Activated CD4-positive, alpha-beta T cell treated with anti-CD3 and anti-CD28 coated beads, Interleukin-2, Interleukin-6, amounts not matched to agents 100 ng/mL and 50 ng/mL, durations not matched to agents 16 hours and 8 hours (primary cell): Measurements from ENCODE around the gene TRIM24.

Experiments used
- DNase-seq: peaks from one replicate; pipeline ENCODE4 v3.0.0-alpha.2; 2020

The TRIM24 gene

DNA sequence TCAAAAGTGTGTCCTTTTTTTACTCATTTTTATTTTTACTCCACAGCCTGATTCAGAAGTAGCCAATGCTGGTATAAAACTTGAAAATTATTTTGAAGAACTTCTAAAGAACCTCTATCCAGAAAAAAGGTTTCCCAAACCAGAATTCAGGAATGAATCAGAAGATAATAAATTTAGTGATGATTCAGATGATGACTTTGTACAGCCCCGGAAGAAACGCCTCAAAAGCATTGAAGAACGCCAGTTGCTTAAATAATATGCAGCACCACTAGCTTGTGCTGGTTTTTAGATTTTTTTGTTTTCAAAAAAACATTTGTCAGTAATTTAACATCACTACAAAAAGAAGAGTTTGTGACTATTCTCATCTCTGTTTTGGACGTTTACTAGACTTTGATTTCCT is 124.6 kb downstream of the TRIM24 start:
- DNase-seq: no peak

DNA sequence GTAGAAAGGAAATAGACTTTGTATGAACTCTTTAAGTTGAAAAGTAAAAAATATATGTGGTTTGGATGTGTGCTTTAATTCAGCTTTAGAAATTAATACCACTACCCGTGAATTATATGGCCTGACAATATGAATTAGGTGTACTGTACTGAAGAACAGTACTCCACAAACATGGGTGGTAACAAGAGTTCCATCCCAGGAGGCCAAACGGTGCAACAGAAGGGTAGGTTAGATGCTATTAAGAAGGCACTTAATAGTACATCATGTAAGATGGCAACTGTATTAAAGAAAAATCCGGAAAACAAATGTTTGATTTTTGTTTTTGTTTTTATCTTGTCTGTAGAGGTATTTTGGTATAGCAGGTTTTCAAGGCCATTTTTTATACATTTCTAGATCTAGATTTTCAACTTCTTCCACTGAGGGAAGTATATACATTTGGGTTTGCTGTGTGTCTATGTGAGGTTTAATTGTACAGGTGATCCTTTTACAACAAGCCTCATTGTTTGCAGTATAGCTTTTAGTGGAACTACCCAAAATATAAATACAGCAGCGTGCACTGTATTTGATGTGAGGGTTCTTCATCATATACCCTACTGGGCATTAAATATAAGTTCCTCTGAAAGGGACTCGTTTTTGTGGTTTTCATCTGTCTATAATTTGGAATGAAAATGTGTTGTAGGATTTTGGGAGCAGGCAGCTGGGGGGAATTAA is 125.4 kb downstream of the TRIM24 start:
- DNase-seq: no peak

DNA sequence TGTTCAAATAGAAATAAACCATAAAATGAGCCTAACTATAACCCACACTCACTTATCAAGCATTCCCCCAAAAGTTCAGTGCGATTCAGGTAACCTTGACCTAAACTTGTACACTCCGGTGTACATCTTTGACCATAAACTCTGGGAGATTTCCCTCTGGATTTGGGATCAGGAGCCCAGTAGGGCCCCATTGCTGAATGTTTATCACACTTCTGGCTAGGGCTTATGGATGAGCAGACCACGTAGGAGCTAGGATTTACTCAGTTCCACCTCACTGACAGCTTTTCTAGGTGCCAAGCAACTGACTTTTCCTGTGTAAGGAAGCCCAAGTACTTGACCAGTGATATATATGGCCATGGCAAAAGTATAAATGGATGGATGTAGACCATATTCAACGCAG is 127.4 kb downstream of the TRIM24 start:
- no peak for DNase-seq

DNA sequence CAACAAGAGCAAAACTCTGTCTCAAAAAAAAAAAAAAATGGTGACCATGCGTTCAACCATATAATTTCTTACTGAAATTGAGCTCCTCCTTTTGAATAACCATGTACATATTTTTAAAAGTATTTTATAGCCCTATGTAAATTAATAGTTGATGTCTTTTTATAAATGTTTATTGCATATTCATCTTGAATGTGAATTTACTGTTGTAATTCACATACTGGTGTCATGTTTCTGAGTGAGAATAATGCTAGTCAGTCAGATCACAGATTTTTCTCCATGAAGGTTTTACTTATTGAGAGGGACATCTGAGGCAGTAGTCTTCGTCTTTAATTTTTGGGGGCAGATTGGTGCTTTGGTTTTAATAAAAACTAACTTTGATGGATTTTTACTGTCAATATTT is 128.9 kb downstream of the TRIM24 start:
- DNase-seq: no peak

DNA sequence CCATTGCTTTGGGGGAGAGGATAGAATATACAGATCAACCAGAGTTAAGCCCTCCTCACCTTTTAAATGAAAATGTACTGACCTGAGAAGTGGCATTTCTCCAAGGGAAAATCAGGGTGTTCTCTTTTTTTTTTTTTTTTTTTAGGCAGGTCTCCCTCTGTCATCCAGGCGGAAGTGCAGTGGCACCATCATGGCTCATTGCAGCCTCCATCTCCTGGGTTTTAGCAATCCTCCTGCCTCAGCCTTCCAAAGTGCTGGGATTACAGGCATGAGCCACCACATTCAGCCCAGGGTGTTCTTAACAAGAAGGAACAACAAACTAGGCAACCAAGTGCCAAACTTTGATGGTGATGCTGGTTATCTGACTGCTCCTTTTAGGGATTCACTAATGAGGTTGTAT is 130.1 kb downstream of the TRIM24 start:
- DNase-seq: no peak

DNA sequence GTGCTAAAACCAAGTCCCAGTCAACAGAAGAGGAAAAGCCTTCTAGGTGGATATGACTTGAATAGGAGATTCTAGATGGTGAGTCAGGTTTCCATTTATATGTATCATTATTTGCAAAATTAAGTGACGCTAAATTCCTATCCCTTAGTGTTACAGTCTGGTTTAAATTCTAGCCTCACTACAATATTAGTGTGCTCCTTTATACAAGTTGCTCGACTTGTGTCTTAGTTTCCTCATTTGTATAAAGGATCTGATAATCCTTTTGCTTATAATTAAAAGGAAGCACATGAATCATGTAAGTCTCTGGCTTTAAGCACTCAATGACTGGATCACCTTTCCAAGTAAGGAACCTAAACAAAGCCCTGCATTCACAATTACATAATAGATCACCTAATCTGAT is 135.4 kb downstream of the TRIM24 start:
- no peak for DNase-seq

DNA sequence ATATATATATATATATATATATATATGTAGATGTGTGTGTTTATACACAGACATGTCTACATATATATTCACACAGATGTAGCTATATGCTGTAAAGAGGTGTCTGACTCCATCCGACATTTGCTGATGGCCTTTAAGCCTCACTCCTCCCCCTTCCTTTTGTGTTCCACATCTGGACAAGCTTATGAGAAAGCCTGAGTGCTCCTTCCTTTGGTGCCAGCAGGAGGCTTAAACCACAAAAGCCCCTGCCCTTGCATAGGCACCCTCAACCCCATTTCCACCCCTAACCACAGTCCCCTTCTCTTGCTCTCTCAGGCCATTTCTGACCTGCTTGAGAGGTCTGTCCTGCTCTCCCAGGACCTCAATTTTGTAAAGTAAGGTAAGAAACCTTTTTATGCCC is 142.4 kb downstream of the TRIM24 start:
- no peak for DNase-seq

DNA sequence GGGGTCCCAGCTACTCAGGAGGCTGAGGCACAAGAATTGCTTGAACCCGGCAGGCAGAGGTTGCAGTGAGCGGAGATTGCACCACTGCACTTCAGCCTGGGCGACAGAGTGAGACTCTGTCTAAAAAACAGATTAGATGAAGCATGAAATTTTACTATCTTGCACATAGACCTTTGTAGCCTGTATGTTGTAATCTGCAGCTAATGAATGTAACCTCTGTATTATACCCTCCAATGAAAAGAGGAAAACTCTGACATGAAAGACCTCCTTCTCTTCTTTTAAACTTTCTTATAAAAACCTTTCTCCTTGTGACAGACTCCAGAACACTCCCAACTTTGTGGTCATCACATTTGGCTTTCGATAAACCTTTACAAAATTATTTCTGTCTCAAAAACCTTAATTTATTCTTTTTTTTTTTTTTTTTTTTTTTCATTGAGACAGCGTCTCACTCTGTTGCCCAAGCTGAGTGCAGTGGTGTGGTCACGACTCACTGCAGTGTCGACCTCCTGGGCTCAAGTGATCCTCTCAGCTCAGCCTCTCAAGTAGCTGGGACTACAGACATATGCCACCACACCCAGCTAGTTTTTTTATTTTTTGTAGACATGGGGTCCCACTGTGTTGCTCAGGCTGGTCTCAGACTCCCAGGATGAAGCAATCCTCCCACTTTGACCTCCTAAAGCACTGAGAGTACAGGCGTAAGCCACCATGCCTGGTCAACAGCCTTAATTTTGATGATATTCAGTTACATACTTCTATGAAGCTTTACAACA is 143.7 kb downstream of the TRIM24 start:
- DNase-seq: no peak

DNA sequence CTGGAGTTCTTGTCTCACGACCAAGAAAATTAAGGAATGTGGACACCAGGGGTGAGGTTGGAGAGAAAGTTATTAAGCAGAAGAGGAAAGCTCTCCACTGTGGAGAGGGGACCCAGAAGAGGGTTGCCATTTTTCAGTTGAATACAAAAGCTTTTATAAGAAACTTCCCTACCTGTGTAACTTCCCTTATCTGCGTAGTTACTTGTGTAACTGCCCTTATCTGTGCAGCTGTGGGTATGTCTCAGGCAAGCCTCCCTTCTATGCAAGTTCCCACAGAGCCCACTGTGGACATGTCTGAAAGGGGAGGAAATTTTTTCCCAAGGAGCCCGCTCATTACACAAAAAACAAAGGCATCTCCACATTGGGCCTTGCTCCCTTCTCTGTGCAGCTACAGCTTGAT is 146.2 kb downstream of the TRIM24 start:
- DNase-seq: no peak

DNA sequence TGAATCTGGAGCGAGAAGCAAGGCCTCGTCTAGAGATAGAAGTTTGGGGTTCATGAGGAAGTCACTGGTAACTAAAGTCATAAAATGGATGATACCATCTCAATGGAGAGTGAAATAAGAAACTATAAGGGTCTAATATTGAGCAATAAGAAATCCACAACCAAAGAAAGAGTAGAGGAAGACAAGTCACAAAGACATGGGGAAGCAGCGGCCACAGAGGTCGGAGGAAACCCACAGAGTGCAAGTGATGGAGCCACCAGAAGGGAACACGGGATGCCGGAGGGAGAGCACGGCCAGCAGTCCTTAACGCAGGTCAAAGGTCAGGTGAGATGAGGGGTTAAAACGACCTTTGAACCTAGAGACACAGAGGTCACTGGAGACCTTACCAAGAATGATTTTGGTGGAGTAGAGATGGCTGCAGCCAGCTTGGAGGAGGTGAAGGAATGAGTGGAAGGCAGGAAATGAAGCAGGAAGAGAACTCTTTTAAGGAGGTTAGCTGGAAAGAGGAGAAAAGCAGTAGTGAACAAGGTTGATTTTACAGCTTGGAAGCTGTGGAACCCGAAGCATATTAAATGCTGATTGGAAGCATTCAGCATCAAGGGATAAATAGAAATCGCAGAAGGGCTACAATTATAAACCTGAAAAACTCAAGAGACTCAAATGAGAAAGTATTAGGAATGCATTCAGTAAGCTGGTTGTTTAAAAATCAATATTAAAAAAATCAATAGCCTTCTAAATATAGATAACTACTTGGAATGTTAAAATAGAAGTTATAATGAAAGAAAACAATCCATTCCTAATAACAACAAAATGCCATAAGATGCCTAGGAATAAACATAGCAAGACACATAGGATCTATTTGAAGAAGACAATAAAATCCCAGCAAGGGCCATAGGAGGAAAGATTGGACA is 147.4 kb downstream of the TRIM24 start:
- no peak for DNase-seq

DNA sequence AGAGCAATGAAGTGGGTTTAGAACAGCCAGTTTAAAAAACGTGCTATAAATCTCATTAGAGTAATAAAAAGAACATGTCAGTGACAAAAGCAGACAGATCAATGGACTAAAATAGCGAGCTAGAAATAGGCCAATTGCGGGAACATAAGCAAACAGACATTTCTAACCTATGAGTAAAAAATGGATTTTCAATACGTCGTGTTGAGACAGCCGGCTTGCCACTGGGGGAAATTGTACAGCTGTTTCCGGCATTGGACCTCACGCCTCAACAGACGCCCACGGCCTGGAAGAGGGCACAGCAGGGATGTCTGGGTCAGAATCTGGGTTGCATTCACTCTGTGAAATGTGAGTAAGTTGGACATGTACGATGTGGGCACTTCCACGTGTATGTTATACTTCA is 148.2 kb downstream of the TRIM24 start:
- DNase-seq: peak; percentile 63

DNA sequence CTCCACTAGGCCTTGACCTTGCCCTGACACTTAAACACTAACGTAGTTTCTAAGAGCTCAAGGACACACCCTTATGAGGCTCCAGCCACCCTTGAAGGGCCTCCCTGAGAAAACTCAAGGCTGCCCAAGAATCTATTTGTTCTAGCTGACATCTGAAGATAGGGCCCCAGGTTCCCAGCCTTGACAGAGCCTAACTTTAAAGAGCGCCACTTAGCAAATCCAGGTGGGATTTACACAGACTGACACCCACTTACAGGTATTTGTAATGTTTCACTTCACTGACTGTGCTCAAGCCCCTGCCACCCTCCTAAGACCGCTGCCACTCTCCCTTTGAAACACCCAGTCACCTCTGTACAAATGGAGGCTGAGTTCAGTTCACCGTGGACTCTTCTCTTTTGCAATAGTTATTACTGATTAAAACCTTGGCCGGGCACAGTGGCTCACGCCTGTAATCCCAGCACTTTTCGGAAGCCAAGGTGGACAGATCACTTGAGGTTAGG is 150.7 kb downstream of the TRIM24 start:
- no peak for DNase-seq

DNA sequence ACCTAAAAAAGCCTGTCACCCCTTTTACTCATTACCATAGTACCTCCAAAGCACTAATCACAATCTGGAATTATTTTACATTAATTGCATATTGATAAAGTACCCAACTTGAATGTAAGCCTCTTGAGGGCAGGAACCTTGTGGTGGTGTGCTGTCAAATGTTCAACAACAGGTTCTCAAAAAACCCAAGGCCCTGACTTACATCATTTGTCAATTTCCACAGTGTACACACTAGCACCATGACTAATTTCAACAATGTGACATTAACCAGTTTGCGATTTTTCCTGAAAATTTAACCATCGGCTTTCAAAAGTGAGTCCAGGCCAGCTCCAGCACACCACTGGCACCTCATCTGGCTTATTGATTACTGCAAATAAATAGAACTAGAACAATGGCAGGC is 153.6 kb downstream of the TRIM24 start:
- no peak for DNase-seq

DNA sequence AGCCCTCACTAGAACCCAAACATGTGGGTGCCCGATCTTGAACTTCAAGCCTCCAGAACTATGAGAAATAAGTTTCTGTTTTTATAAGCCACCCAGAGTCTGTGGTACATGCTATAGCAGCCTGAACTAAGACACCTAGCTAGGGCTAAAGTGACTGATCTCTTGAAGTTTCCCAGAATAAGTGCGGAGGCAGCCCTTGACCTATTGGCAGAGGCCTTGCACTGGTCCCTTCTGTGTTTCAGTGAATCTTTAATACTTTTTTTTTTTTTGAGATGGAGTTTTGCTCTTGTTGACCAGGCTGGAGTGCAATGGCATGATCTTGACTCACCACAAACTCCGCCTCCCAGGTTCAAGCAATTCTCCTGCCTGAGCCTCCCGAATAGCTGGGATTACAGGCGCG is 156.0 kb downstream of the TRIM24 start:
- DNase-seq: no peak

DNA sequence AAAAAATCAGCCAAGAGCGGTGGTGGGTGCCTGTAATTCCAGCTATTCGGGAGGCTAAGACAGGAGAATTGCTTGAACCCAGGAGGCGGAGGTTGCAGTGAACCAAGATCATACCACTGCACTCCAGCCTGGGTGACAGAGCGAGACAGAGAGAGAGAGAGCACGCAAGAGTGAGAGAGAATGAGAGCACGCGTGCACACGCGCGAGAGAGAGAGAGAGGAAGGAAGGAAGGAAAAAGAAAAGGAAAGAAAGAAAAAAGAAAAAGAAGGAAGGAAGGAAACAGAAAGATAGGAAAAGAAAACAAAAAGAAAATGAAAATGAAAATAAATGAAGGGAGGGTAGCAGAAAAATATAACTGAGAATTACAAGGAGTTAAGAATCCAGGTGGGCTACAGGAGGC is 158.4 kb downstream of the TRIM24 start:
- no peak for DNase-seq

DNA sequence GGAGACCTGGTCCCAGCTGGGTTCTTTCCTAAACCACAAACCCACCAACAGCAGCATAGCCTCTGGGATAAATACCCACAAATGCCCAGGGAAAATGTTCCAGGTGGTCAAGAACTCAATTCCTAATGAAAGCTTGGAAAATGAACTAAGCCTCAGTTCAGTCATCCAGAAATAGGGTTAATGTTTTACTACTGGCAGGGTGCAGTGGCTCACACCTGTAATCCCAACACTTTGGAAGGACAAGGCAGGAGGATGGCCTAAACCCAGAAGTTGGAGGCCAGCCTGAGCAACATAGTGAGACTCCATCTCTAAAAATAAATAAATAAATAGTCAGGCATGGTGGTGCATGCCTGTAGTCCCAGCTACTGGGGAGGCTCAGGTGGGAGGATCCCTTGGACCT is 158.9 kb downstream of the TRIM24 start:
- DNase-seq: no peak

DNA sequence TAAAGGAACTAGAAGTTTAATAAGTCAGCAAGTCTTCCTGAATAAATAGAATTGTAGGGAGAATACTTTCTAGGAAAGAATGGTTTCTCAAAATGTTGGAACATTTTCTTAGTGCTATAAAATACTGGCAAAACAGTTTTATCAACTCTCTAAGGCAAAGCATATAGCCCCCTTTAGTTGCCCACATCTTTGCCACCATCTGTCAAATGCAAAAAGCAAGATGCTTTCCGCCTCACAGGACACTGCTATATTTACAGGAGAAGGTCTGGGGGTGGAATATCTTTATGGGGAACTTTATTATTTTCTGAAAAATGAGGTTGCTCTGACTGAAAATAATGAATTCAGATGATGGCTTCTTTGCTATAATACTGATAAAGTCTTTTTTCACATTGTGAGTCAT is 162.8 kb downstream of the TRIM24 start:
- DNase-seq: no peak

DNA sequence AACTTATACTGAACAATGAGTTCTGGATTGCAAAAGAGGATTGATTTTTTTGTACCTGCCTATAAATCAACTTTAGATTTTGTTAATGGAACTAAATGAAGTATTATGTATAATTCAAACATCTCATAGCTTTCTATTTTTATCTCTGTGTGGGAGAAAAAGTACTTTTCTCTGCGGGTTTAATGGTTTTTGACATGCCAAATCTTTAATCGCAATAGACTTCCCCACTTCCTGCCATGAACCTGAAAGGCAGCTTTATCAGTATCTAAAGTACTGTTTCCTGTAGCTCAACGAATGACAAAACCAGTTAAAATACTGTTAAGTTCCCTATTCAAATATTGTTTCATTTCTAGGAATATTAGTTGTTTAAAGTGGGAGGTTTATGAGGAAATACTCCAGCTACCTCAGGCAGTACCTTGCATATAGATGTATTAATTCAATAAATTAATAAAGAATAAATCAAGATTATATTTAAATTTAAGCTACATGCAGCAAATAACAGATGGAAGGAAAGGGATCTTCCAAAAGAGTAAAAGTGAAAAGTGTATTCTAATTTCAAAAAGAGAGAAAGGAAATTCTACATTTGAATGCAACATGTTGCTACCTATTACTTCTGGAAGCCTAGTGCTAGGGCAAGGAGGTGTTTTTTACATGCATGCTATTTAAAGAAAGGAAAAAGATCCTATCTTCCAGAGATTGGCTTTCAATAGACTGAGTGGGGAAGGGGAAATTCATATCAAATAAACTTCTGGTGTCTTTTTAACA is 165.2 kb downstream of the TRIM24 start:
- DNase-seq: peak; percentile 43

DNA sequence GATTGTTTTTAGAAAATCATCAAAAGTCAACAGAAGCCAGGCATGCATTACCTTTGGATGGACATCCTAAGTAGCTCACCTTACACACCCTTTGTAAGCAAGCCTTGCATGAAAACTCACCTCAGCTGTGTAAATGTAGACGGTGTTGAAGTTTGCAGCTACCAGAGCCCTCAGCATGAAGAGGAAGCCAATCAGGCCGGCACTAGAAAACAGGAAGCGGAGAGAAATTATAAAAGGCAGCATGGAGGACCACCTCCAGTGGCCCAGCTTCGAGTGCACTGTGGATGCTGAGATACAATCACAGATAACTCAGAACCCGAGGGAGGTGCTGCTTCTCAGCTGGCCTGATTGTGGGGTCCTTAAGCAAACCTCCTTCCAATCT is 165.8 kb downstream of the TRIM24 start:
- peak; percentile 22 for DNase-seq

DNA sequence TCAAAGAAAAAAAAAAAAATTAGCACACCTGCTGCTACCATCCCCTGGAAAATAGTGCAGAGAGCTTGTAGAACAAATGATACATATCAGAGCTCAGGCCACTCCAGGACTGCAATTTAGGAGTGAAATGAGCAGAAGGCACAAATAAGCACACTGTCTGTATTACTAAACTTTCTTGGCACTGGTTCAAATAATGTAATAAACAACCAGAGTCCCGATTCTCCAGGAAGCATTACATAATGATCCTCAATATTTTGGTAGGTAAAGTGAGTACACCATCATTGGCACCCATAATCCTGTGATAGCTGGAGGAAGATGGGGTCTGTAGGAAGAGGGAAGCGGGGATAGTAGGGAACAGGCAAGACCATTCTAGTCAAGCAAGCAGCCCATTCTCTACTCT is 166.8 kb downstream of the TRIM24 start:
- DNase-seq: no peak

DNA sequence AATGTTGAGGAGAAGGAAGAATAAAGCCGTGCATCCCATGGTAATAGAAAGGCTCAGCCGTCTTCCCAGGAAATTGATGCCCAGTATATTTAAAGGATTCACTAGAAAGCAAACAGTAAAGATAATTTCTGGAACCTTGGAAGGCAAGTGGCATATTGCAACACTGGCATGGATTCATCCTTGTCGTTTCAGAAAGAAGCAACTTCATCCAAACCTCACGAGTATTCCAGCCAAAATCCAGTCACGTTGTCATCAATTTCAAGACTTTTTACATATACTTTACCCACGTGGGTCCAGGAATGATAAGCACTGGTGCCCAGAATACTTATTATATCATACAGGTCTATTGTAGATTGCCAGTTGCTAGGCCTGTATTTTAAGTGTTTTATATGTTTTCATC is 167.3 kb downstream of the TRIM24 start:
- DNase-seq: no peak

DNA sequence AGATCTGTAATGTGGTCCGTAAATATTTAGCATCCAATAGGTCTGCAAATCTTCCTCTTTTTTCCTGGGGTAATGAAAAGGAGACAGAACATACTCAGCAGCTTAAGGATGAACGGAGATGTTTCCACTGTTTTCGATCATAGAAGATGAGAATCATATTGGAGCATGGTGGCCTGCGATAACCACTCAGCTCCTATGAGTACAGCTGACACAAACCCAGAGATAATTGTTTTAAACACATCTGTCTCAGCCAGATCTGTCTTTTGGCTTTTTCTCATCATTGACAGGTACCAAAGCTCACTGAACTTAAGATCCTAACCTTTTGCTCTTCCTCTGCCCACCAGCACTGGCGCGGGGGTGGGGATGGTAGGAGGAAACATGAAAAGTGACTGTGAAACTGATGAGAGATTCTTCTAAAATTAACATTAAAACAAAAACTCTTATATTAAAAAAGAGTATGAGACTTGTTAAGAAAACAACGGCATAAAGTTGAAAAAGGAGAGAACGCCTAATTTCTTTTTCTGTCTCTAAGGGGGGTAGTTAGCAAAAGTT is 170.1 kb downstream of the TRIM24 start:
- DNase-seq: no peak
